ENCODE data around the gene FNBP1.

GRCh38 chr9:129867136-129868022, 175.6 kb downstream of the FNBP1 start:
- no peak for TF ChIP-seq CTCF (IDR thresholded peaks at IDR 0.05; ENCODE audit: insufficient read depth, low read depth, low read length)
- no peak for TF ChIP-seq EZH2 (IDR thresholded peaks at IDR 0.05; ENCODE audit: insufficient read depth, low read length)
